GM12872 (cell line): ENCODE data around the gene CHST3.

Experiments used
- CTCF ChIP-seq: IDR thresholded peaks from 3 replicates; pipeline ENCODE4 v1.5.1; 2011; ENCODE audit warnings: low read depth, mild to moderate bottlenecking, low read length, moderate library complexity; ENCODE audit not compliant: insufficient read depth

The CHST3 gene

GRCh38 chr10:71978476-71978875 is 14.3 kb downstream of the CHST3 start:
- no peak for TF ChIP-seq CTCF

- no peak for TF ChIP-seq CTCF
These were observed 14.9 kb downstream of the CHST3 start for GRCh38 chr10:71978988-71979691.

GRCh38 chr10:71979692-71980062 is 15.5 kb downstream of the CHST3 start:
- no peak for TF ChIP-seq CTCF

DNA sequence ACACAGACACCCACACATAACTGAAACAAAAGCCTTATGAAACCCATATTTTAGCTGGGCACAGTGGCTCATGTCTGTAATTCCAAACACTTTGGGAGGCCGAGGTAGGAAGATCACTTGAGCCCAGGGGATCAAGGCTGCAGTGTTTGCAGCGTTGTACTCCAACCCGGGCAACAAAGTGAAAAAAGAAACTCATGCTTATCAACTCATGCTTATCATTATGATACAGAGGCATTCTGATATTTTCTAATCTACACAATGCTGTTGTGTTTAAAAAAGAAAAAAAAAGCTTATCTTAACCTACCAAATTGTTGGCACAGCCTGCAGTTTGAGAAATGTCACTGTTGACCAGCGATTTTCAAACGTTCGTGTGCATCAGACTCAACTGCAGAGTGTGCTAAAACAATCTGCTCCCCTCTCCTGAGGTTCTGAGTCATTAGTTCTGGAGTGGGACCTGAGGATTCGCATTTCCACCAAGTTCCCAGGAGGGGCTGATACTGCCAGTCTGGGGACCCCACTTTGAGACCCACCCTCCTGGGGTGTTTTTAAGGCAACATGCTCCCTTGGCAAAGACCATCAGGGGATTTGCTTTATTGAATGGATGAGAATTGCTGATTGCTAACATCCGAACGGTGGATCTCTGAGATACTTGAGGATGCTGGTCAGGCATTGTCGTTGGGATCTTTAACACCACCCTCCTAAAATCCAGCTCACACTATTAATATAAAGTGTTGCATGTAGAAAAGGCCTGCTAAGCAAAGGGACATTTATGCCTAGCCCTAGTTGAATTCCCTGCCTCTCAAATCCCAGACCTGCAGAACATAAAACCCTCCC is 16.2 kb downstream of the CHST3 start:
- no peak for TF ChIP-seq CTCF

DNA sequence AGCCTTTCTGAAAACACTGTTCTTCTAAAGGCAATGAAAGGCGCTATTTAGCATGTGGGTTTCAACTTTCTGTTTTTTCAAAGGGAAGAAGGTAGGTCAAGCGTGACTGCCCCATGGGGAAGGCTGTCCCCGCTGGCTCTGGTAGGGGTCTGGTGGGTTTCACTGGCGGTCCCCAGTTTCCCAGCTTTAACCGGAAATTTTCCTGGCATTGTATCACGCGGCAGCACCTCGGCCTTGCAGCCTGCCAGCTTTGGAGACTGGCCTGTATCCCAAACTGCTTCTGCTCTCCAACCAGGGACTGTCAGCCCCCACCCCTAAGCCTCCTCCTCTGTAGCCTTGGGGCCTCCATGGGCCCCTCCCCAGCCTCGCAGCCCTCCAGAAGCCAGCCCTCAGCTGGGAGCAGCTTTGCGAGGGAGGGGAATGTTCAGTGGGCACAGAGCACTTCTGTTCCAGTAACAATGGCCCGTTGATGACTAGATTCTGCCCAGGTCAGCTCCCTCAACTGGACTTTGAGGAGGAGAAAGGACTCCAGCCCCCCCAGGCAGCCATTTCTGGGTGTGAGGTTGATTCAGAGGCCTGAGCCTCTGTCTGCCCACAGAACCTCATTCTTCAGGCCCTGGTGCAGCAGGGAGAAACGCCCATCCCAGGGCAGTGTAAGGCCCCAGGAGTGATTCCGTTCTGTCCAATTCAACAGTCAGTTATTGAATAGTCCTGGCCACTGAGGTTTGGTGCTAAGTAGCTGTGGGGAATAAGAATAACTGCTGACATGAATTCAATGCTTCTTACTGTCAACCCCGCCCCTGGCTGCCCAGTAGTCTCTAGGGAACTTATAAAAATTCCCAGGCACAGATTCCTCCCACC is 17.1 kb downstream of the CHST3 start:
- no peak for TF ChIP-seq CTCF

GRCh38 chr10:71981876-71982230 is 17.7 kb downstream of the CHST3 start:
- no peak for TF ChIP-seq CTCF
